Activated CD4-positive, CD25-positive, alpha-beta regulatory T cell treated with anti-CD3 and anti-CD28 coated beads, Interleukin-2, amount 50 U/mL, for 24 hours (primary cell): ENCODE measurements around the gene BCOR.

Experiments
- ATAC-seq, 2 donors: fragments of 150-1000 bp; cut with Tn5 transposase; one replicate each; pipeline ENCODE4 v1.10.0; 2021; ENCODE audit warnings: mild to moderate bottlenecking in 1 of 2, moderate library complexity in 1 of 2

The BCOR gene

GRCh38 chrX:40111868-40112267 lies 14.1 kb upstream of the BCOR start:
- ATAC-seq: no peak

- ATAC-seq: no peak
Observed at GRCh38 chrX:40109288-40110008, 11.7 kb upstream of the BCOR start.

DNA sequence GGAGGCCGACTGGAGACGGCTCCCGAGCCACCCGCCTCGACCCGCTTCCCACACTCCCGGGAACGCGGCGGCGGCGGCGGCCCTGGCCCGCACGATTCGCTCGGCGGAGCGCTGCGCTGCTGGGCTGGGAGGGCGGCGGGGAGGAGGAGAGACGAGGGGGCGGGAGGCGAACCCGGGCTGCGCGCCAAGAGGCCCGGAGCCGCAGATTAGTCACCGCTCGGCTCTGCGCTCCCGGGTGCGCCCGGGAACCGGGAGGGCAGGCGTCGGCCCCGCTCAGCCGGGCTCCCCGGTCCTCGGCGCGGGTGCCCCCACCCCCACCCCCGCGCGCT lies 11.2 kb upstream of the BCOR start:
- ATAC-seq: peak; percentile 51 to 53

GRCh38 chrX:40108162-40108958 lies 10.6 kb upstream of the BCOR start:
- no peak for ATAC-seq

DNA sequence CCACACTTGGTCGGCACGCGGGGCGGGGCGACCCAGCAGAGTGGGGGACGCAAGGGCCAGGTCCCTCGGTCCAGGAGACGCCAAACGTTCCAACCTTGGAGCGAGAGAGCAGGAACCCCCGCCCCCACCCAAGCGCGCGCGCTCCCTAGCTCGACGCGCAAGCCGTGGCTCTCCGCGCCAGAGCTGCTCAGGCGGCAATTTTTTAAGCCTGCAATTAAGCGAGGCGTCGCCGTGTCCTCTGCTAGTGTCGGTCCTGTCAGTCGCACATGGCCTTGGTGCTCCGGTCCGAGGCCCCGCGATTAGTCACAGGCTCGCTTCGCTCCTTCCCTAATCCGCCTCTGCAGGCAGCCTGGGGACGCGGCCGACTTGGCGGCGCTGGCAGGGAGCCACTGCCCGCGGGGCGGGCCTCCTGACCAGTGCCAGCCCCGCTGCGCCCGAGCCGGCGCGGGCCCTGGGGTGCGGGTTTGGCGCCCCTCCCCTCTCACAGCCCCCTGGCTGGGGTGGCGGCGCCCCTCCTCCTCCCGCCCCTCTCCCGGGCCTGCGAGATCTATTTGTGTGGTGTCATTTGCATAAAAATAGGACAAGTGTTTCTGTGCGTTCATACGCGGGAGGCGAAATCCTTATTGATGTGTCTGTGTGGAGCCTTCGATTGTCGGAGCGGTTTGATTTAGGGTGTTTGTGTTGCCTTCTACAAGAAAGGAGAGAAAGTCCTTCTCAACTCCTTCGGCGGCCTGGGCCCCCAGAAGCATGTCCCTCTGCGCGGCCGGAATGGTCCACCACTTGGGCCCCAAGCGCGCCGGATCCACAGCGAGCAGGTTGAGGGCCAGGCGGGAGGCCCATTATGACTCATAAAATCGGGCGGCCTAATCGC lies 9.8 kb upstream of the BCOR start:
- no peak for ATAC-seq

DNA sequence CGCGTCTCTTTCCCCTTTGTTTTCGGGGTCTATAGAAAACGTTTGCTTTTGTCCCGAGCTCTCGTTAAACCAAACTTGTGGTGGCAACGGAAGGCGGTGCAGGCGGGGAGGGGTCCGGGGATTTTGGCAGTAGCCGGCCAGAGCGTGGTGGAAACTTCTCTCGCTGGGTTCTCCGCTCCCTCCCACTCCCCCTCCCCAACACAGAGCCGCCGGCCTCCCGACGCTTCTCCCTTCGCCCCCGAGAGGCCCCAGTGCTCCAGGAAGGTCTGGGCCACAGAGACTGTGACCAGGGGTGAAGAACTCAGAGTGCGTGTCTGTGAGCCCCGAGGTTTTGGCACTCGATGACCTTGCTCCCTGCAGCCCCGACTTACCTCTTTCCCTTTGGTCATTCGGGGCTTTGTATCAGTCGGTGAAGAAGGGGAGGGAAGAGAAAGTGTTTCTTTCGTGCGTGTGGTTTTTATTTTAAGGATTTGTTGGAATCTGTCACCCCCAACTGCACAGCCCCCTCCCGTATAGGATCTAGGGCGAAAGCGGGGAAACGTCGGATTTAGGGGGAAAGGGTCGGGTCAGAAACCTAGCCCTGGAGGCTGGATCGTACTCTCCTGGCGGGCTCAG lies 9.0 kb upstream of the BCOR start:
- ATAC-seq: no peak

DNA sequence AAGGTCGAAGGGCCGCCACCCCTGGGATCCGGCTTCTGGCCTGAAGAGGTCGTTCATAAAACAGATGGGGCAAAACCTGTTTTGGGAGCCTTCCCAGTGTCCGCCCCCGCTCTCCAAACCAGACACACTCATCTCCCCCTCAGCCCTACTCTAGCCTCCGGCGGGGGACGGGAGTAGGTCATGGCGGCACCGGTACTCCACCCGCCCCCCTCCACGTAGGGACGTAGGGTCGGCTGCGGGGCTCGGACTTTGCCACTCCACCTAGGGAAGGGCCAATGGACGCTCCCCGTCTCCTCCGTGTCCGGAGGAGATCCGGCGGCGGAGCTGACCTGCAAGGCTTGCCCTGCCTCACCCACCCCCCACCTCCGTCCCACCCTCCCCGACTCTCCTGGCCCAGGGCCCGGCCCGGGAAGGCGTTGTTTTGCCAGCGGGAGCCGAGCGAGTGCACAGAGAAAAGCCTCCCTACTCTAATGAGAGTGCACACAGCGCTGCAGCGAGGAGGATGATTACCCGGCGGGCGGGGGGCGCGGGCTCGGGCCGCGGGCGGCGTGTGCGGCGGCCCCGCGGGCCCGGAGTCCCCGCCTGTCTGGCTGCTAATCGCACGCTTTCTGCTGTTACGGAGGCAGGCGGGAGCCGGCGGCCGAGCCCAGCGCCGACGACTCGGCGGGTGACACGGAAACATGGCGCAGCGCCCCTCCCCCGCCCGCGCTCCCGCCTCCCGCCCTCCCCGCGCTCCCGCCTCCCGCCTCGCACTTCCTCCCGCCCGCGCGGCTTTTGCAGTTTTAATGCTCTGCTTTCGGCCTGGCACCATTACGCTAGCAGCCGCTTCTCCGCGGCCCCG lies 8.3 kb upstream of the BCOR start:
- ATAC-seq: peak; percentile 34 to 39

- ATAC-seq: peak; percentile 39 to 41
Observed at GRCh38 chrX:40104985-40105834, 7.5 kb upstream of the BCOR start.

DNA sequence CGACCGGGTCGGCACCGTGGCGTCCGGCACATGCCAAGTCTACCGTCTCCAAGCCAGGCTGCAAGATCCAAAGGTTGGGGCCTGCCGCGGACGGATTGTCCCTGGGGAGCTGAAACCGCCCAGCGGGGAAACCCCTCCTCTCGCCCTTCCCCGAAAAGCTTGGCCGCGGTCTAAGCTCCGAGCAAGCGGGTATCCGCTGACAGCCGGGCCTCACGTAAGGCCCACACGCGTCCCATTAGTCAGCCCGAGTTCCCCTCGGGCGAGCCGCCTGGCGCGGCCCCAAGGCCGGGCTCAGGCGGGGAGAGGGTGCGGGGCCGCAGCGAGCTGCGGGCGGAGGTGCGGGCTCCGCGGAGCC lies 6.8 kb upstream of the BCOR start:
- ATAC-seq: peak; percentile 34 to 47

DNA sequence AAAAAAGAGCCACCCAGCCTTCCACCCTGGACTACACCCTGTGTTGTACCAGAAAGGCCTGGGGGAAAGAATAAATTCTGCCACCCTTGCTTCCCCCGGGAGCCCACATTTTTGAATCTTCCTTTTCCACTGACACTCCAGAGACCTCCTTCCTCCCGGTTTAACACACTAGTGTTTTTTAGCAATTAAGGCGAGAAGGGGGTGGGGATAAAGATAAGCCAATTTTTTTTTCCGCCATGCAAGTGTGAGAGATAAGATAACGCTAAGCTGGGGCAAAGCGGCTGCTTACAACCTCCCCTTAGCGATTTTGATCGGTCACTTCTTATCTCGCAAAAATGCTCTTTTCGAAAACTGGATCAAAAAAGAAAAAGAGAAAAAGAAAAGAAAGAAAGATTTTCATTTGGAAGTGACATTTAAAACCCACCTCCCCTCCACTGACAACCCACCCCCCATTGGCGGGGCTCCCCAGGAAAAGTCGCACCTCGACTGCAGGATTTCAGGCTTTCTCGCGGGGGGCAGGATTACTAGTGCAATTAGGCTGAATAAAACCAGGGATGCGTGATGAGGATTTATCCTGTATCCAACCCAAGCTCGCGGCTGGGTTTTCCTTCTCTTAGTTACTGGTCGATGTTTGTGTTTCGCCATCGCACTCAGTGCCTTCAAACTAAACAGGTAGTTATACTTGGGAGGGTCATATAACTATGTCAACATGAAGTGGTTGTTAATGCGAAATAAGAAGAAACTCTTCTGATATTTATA lies 6.0 kb upstream of the BCOR start:
- ATAC-seq: no peak

- ATAC-seq: no peak
Observed at GRCh38 chrX:40102393-40103381, 4.9 kb upstream of the BCOR start.

DNA sequence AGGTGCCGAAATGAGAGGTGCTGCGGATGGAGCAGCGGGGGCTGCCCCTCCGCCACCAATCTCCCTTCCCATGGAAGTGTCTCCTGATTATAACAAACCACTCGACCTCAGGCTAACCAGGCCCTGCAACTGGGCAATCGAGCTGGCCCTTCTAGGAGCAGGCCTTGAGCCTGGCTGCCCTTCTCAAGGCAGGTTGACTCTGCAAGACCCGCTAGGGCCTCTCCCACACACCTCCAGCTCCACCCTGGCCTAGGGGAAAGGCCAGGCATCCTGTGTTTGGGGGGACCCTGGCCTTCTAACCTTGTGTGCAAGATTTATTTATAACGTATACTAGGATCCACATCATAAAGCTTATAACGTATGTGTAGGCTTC lies 3.7 kb upstream of the BCOR start:
- no peak for ATAC-seq

DNA sequence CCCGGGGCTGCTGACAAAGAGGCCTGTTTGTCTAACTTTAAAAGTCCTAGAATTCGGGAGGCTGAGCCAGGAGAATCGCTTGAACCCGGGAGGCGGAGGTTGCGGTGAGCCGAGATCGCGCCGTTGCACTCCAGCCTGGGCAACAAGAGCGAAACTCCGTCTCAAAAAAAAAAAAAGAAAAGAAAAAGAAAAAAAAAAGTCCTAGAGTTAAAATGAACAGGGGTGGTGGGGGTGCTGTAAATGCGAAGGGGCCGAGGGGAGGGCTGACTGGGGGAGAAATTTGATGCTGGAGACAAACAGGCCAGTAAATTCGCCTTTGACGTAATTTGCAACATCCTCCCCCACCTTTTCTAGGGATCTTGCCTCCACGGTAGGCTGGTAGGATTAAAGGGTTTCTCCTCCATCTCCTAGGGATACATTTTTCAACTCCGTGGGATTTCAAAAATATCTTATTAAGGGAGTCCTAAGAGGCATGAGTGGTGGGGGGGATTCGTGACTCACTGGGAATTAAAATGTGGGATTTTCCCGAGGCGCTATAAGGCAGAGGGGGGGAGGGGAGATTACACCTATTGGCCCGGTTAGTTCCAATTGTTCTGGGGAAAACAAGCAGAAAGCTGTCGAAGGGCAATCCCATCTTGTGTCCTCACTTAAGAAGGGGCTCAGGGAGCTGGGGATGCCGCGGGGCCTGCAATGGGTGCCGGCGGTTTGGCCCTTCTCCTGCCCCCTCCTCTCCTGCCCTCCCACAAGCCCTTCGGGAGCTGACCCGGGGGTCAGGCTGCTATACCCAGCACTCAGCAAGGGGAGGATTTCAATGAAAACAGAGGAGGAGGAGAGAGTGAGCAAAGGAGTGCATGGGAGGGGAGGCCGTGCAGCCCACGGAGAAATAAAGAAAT lies 3.0 kb upstream of the BCOR start:
- ATAC-seq: no peak

DNA sequence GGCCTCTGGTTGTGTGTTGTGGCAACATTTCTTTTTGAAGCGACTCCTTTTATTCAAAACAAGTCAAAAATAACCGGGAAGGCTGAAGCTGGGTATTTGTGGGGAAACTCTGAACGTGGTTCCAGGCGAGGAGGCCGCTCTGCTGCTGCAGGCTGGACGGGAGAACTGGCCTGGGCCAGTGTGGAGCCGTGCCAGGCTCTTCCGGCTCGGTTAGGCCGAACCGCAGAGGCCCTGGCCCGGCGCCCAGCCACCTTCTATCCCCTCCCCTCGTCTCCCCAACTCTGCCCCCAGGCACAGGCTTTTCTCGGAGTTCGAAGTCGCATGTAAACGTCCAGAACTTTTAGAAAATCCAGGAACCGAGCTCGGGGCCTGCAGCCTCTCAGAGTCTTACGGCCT lies 2.4 kb upstream of the BCOR start:
- ATAC-seq: no peak

DNA sequence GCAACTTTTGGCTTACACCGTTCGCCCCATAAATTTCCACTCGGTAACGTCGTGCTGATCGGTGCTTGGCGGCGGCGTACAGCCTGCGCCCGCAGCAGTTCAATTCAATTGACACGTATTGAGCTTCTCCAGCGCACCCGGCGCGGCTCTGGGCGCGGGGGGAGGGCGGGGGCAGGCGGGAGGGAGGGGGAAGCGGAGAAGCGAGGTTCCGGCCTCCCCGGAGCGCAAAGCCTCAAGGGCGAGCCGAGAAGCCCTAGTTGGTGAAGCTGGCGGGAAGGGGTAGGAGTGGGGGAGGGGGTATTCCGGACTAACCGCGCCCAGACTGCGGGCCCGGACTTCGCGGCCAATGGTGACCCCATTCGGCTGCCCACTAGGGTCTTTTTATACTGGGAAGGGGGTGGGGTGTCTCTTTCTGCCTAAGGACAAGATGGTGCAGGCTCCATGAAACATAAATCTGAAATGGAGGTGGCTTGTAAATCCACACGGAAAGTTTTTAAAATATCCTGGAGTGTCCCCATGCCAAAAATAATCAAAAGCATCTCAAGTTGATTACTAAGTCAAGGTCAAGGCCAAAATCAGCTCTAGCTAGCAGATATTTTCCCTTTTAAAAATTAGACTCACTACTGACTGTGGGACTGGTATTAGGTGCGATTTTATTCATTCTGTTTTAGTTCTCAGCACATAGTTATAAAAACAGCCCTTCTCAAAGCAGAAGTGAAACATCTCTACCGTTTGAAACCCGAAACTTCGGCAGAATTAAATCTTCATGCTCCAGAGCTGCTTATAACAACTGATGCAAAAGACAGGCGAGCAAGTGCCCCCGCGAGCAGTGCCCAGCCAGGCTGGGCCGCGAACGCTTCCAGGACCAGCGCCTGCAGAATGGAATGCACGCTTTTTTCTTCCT lies 1.5 kb upstream of the BCOR start:
- ATAC-seq: peak; percentile 12 to 15

DNA sequence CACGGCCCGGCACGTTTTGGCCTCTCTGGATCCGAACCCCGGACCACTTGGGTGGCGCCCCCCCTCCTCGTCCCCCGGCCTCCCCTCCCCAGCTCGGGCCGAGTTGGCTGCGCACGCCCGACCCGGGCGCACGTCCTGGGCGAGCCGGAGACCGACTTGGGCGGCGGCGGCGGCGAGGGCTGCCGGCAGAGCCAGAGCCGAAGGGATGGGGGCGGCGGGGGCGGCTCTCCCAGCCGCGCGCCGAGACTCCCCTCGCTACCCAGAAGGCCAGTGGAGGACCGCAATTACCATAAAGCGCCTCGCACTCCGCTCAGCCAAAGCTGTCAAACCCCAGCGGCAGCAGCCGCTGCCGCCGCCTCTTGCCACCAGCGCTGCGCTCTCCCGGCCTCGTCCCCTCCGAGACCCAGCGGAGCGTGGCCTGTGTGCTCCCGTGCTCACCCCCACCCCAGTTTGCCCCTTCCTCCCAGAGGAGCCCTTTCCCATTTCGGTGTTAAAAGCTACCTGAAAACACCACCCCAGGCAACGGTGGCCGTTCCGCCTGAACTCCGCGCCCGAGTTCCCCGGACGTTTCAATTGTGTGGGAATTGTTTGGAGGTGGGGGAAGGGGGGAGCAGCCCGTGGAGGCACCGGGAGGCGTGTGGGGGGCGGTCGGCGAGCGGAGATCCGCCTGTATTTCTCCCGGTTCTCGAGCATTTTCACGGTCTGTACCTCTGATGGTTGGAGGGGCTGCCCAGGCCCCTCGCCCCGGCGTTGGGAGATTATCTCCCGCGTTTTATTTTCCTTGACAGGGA lies 701 bp upstream of the BCOR start:
- ATAC-seq: peak; percentile 22 to 25
